ENCODE results near the gene TACSTD2. TPM values are rescaled to one million over a fixed set of nuclear protein-coding genes. Genes with fewer than 3 reads are reported as not detected.
"Not testable (repeated sequence)": the region's sequence is repeated elsewhere in the genome, so short reads cannot be mapped to it uniquely, and the experiment has no call there.

Gene TACSTD2
- total RNA-seq, 1 experiment from 2014 or later, result 12.2 TPM

GRCh38 chr1:58607391-58607790 is 30.3 kb upstream of the TACSTD2 start:
- Histone ChIP-seq H3K9me2 (ENCODE audit: insufficient read depth) (no peaks in the 10 kb centered on the region), H3K4me2 (ENCODE audit: low read length) (no peak overlapping the region), H3K4me3 (replicated peaks in 1 of 2; ENCODE audit: low read depth in 1 of 2, low read length in 2 of 2) (no peak overlapping the region), H3K36me3 (ENCODE audit: control insufficient read depth in 1 of 2, insufficient read depth in 2 of 2, low read length in 2 of 2) (no peaks in the 10 kb centered on the region), H3K27me3 (ENCODE audit: insufficient read depth, low read length) (no peaks in the 10 kb centered on the region), H3K9ac (ENCODE audit: low read length) (no peak overlapping the region), H3K4me1 (ENCODE audit: control insufficient read depth in 1 of 2, insufficient read depth in 2 of 2, low read length in 2 of 2) (no peaks in the 10 kb centered on the region), H3K27ac (ENCODE audit: low read depth, low read length) (no peak overlapping the region), H4K20me1 (ENCODE audit: insufficient read depth) (no peaks in the 10 kb centered on the region), H3K9me3 (ENCODE audit: control insufficient read depth in 1 of 2, insufficient read depth in 1 of 2, low read depth in 1 of 2, low read length in 2 of 2) (peaks cover 0 to under 1% of the 10 kb centered on the region in 2 experiments; a peak in 2 of 4 replicates), H3K79me2 (ENCODE audit: insufficient read depth, low read length) (no peaks in the 10 kb centered on the region), H2AFZ (ENCODE audit: low read depth, low read length, poor library complexity, severe bottlenecking) (no peak overlapping the region)
- ATAC-seq (no peak), DNase-seq (ENCODE audit: low read depth, low spot score) (no peak)
- intact Hi-C loops (cut with micrococcal nuclease), result no loop called here
- TF ChIP-seq FOSL1 (IDR thresholded peaks at IDR 0.05; ENCODE audit: low read depth) (no peak), ATF3 (IDR thresholded peaks at IDR 0.05) (no peak), RAD21 (IDR thresholded peaks at IDR 0.05; ENCODE audit: low read depth) (no peak), EZH2phosphoT487 (IDR thresholded peaks at IDR 0.05; ENCODE audit: borderline replicate concordance) (no peak)
- ChIA-PET RAD21 (ENCODE audit: low non-redundant PET in 1 of 2, low total read pairs in 2 of 2, uncharacterized antibody in 2 of 2, unreplicated experiment in 2 of 2) (no interaction called here), POLR2A (no interaction called here), CTCF (no interaction called here)
- BruUV-seq (replicated peaks), result no TSS peak

DNA sequence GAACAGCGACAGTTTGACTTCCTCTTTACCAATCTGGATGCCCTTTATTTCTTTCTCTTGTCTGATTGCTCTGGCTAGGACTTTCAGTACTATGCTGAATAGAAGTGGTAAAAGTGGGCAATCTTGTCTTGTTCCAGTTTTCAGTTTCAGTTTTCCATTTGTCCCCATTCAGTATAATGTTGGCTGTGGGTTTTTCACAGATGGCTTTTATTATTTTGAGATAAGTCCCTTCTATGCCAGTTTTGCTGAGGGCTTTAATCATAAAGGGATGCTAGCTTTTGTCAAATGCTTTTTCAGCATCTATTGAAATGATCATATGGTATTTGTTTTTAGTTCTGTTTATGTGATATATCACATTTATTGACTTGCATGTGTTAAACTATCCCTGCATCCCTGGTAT is 24.9 kb upstream of the TACSTD2 start:
- H3K36me3 ChIP-seq (ENCODE audit: control insufficient read depth in 1 of 2, insufficient read depth in 2 of 2, low read length in 2 of 2); BruUV-seq (replicated peaks); CTCF ChIA-PET; ATAC-seq; H3K79me2 ChIP-seq (ENCODE audit: insufficient read depth, low read length); H3K27ac ChIP-seq (ENCODE audit: low read depth, low read length); H3K9ac ChIP-seq (ENCODE audit: low read length); H4K20me1 ChIP-seq (ENCODE audit: insufficient read depth); H3K9me2 ChIP-seq (ENCODE audit: insufficient read depth); POLR2A ChIA-PET; H3K4me1 ChIP-seq (ENCODE audit: control insufficient read depth in 1 of 2, insufficient read depth in 2 of 2, low read length in 2 of 2); intact Hi-C loops (cut with micrococcal nuclease); H3K27me3 ChIP-seq (ENCODE audit: insufficient read depth, low read length); H3K4me3 ChIP-seq (replicated peaks in 1 of 2; ENCODE audit: low read depth in 1 of 2, low read length in 2 of 2); RAD21 ChIA-PET (ENCODE audit: low non-redundant PET in 1 of 2, low total read pairs in 2 of 2, uncharacterized antibody in 2 of 2, unreplicated experiment in 2 of 2); H2AFZ ChIP-seq (ENCODE audit: low read depth, low read length, poor library complexity, severe bottlenecking); DNase-seq (ENCODE audit: low read depth, low spot score); H3K9me3 ChIP-seq (ENCODE audit: control insufficient read depth in 1 of 2, insufficient read depth in 1 of 2, low read depth in 1 of 2, low read length in 2 of 2); H3K4me2 ChIP-seq (ENCODE audit: low read length): not testable (repeated sequence)
